ENCODE measurements around the gene AFMID. TPM values are rescaled to one million over a fixed set of nuclear protein-coding genes. Genes with fewer than 3 reads are reported as not detected.
"Not testable (repeated sequence)": the region's sequence is repeated elsewhere in the genome, so short reads cannot be mapped to it uniquely, and the experiment has no call there.

Gene AFMID
- total RNA-seq, 1 experiment from 2014 or later, result 20.9 TPM

GRCh38 chr17:78238823-78239488 is 51.8 kb downstream of the AFMID start:
- DNase-seq (ENCODE audit: low read depth), result no peak

DNA sequence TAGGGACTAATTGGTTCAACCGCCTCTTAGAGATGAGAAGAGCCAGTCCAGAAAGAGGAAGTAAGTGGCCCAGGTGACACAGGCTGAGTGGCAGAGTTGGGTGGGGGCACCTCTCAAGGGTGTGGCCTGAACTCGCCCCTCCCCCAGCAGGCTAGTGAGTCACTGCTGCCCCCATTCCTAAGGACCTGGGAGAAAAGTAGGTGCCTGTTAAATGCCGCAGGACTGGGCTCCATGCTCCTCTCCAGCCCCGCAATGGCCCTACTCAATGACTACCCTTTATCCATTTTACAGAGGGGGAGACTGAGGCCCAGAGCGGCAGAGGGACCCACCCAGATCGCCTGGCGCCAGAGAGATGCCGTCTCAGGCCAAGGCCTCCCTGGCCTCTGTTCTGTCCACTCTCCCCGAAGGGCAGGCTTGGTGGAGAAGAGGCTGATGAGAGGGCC is 52.3 kb downstream of the AFMID start:
- no peak for DNase-seq (ENCODE audit: low read depth)

DNA sequence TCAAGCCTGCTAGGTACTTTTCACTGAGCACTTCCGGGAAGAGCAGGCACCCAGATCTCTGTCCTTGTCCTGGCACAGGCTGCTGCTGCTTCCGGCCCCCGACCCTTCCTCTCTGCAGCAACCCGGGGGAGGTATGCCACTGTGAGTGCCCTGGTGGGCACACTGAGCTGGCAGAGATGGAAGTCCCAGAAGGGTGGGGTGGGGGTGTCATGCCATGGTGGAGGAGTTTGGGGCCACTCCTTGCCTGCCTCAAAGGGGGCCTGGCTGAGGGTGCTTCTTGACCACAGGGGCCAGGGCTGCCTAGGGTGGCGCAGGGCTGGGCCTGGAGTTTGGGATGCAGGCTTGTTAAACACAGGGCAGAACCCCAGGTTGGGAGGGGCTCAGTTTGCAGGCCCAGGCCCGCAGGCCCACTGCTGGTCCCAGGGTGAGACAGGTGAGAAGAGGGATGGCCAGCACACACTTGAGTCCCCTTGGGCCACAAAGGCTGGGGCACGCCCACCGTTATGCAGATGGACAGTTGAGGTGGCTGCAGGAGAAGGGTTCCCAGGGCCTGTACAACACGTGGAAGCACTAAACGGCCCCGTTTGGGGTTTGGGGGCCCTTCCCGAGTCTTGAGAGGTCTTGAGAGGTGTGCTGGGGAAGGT is 53.0 kb downstream of the AFMID start:
- DNase-seq (ENCODE audit: low read depth), result no peak

GRCh38 chr17:78240839-78241238 is 53.7 kb downstream of the AFMID start:
- DNase-seq (ENCODE audit: low read depth), result no peak

DNA sequence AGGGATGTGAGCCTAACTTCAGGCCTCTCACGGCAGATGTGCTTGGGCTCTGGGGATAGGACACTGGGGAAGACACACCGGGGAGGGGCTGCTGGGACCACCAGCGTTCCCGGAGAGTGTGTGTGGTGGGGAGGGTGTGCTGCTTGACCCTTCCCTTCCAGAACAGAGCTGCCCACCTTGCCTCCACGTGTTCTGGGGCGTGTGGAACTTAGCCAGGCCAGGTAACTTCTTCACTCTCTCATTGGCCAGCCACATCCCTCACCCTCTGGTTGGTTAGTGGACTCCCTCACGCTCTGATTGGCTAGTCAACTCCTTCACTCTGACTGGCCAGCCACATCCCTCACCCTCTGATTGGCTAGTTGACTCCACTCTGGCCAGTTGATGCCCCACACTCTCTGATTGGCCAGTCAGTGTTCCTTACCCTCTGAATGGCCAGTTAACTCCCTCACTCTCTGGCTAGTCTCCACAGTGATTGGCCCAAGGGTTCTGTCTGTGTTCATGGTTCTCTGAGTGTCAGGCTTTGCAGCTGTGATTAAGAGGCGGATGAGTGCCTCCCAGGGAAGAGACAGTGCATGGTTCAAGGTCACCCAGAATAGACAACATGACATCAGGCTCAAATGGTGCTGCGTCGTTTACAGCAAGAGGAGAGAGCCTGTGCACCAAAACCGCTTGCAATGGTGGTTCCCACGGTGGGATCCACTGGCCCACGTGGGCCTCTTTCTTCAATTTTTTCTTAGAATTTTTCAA is 54.3 kb downstream of the AFMID start:
- DNase-seq (ENCODE audit: low read depth), result peak; percentile 64

DNA sequence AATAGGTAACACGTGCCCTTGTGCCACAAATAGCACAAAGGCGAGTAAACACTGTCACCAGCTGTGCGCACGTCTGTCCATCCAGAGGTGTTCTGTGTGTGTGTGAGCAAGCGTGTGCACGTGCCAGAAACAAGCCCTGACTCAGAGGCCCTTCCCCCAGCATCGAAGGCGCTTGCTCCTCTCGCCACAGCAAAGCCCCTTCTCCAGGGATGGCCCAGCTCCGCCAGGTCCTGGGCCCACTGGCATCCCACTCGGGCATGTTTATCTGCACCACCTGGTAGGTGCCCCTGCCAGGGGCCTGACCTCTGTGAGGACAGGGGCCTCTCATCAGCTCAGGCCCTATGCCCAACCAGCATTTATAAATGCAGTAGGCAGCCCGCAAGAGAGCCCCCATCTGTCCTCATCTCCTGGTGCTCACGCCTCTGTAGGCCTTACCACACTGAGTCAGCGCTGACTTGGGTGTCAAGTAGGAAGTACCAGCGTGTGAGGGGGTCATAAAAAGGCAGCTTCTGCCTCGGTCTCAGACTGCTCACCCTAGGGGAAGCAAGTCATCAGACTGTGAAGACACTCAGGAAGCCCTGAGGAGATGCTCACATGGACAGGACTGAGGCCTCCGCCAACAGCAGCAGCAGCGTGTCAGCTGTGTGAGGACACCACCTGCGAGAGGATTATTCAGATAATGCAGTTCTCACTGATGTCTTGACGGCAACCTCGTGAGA is 55.0 kb downstream of the AFMID start:
- peak; percentile 52 for DNase-seq (ENCODE audit: low read depth)

GRCh38 chr17:78247304-78247703 is 60.1 kb downstream of the AFMID start:
- no peak for DNase-seq (ENCODE audit: low read depth)

DNA sequence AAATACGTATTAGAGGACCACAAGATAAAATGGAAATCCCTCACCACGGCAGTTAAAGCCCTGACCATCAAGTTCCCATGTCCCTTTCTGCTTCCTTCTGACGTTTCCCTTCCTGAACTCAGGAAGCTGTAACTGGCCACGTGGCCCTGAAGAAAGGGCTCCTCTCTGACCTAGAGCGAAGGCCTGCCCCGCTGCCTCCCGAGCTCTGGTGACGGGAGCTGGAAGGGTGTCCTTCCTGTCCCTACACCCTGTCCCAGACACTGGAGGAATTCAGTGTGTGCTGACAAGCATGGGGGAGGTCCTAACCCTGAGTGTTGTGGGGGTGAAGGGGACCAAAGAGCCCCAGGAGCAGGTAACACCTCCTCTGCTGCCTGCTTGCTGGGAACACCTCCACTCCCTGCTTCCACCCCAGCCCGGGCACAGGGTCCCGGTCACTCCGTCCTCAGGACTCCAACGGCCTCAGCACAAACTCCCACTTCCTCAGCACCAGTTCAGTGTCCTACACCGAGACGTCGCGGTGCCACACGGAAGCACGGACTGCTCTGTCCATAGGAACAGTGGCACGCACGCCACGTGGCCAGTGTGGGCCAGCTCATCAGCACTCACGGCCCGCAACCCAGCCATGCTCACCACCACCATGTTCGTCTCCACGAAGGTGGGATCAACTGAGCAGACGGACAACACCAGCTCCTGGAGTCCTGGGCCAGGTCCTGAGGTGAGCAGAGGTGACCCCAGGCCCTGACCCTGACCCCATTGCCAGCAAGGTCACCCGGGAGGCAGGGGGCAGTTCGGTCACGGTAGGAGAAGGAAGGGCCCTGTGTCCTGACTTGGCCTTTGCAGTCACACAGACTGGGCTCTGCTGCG is 61.1 kb downstream of the AFMID start:
- DNase-seq (ENCODE audit: low read depth), result no peak

DNA sequence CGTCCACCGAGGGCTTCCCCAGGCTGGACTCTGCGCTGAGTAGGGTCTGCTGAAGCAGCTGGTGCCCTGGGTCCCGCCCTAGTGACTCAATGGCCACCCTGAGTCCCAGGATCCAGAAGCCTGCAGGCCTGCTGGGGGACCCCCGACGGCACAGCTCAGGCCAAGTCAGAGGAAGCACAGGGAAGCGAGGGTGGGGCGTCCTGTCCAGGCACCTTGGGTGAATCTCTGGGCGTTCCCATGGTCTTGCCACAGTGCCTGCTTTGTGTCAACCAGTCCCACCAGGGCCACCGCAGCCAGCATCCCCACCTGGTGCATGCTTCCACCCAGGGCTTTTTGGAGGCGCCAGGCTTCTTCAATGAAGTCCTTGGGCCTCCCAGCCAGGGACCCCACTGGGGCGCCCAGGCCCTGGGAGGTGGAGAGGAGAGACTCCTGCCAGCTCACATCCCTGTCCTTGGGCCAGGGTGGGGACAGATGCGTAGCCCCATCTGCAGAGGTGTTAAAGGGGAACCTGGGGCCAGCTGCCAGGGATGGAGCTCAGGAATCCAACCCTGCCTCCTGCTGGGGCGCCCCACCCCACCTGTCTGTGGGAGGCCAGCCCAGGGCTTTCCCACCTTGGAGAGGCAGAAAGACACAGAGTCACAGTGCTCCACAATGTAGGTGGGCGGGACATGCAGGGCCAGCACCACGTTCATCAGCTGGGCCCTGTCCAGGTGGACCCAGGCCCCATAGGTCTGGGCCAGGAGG is 62.1 kb downstream of the AFMID start:
- DNase-seq (ENCODE audit: low read depth), result no peak

DNA sequence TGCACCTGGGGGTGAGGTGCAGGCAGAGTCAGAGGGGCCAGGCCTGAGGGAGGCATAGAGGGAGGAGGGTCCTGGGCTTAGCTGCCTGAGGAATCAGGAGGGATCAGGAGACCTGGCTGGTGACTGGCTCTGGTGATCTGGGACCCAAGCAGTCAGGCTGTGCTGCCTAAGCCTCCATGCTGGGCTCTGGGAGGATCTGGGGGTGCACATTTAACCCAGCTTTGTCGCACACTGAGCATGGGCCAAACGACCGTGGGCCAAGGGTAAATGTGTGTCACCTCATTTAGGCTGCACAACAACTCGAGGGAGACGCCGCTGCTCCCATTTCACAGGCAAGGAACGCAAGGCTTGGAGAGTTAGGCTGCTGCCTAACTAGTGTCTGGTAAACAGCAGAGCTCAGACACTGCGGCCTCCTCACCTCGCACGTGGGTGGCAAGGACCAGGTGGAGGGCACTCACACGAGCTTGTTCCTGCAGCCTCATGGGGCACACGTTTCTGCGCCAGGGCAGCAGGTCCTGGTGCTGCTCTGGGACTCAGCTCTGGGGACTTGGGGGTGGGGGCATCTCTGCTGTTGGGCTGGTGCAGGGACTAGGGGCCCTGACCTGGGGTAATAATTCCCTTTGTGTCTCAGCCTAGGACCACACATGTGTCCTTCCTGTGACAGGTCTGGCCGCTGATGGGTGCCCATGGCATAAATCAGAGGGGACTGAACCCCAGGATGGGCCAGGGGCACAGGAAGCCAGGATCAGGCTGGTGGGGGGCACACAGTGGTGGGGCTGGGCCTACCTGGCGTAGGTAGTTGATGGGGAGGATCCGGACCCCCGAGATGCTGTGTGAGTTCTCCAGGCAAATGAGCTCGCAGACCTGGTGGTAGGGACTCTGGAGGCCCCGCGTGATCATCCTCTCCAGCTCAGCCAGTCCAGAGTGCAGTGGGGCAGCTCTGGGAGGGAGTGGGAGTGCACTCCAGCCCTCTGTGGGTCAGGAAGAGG is 63.0 kb downstream of the AFMID start:
- no peak for DNase-seq (ENCODE audit: low read depth)

- peak; percentile 70 for DNase-seq (ENCODE audit: low read depth)
These were observed 64.0 kb downstream of the AFMID start for GRCh38 chr17:78250891-78251772.

DNA sequence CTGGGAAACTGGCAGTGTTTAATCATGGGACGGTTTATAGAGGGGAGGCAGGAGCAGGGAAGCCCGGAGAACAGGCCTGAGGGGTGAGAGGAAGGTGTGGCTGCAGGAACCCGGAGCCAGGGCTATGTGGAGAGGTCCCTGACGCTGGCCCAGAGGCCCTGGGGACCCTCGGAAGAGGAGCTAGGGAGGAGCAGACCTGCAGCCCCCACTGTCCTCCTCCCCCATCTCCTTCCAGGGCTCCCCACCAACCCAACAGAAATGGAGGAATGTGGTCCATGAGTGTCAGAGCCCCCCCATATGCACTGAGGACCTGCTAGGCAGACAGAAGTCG is 64.6 kb downstream of the AFMID start:
- DNase-seq (ENCODE audit: low read depth), result no peak

DNA sequence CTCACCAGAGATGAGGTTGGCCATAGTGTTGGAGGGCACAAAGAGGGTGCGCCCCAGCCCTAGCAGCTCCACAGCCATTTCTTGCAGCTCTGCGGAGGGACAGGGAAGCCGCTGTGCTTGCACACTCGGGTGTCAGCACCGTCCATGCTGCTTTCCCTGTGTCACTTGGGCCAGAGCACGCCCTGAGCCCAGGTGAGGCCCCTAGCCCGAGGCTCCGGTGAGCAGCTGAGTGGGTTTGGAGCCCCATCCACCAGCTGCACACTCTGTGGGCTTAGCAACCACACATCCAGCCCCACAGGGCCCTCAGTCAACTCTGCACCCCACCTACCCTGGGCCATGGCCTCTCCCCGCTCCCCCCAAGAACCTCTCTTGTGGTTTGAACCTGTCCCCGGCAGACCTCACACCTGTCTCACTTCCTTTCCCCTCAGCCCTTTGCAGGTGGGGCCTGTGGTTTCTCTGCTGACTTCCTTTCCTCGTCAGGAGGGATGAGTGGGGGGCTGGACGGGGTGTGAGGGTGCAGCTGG is 65.0 kb downstream of the AFMID start:
- DNase-seq (ENCODE audit: low read depth), result no peak

GRCh38 chr17:78252701-78253635 is 65.8 kb downstream of the AFMID start:
- DNase-seq (ENCODE audit: low read depth), result no peak

DNA sequence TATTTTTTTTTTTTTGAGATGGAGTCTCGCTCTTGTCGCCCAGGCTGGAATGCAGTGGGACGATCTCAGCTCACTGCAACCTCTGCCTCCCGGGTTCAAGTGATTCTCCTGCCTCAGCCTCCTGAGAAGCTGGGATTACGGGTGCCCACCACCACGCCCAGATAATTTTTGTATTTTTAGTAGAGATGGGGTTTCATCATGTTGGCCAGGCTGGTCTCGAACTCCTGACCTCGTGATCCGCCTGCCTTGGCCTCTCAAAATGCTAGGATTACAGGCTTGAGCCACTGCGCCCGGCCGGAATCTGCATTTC is 66.4 kb downstream of the AFMID start:
- not testable (repeated sequence) for DNase-seq (ENCODE audit: low read depth)

DNA sequence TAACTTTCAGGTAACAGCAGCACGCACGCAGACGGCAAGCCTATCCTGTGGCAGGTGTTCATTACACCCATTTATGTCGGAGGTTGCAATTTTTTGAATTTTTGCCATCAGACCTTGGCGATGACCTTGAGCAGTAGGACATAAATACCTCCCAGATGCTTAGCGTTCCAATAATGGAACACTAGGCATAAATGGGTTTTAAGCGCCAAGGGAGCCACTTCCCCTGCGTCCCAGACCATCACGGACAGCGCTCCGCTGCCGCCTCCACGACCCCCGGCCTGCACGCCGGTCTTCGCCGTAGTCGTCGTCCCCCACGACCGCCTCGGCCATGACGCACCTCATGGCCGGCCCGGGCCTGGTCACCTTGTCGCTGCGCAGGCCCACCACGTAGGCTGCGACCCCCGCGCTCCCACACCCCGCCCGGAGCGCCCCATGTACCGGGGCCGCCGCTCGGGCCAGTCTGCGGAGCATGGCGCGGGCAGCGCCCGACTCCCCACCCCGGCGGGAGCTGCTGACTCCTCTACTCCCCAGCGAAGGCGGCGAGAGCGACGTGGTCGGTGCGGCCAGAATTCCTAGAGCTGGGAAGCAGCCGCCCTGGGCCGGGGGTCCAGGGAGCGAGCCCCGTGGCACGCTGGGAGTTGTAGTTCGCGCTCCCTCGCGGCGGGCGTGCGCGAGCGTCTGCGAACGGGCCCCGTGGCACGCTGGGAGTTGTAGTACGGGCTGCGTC is 66.9 kb downstream of the AFMID start:
- peak; percentile 69 for DNase-seq (ENCODE audit: low read depth)
